Duodenal mucosa (tissue), 2 donors: ENCODE results near the gene CMIP.

Experiments used
- H3K27ac ChIP-seq: one replicate; pipeline ENCODE4 v1.7.0; 2013; ENCODE audit warnings: low read depth, low read length
- H3K27me3 ChIP-seq, 2 donors: one replicate each; pipeline ENCODE4 v1.7.0; 2013; ENCODE audit warnings: low read length in 2 of 2, control low read depth in 1 of 2; ENCODE audit not compliant: insufficient read depth in 2 of 2, control insufficient read depth in 1 of 2
- H3K36me3 ChIP-seq, 2 donors: one replicate each; pipeline ENCODE4 v1.7.0; 2013; ENCODE audit warnings: low read length in 2 of 2, control low read depth in 1 of 2; ENCODE audit not compliant: insufficient read depth in 2 of 2, control insufficient read depth in 1 of 2
- H3K4me1 ChIP-seq, 2 donors: one replicate each; pipeline ENCODE4 v1.7.0; 2013; ENCODE audit warnings: low read length in 2 of 2, control low read depth in 1 of 2; ENCODE audit not compliant: insufficient read depth in 2 of 2, control insufficient read depth in 1 of 2
- H3K4me3 ChIP-seq, 2 donors: one replicate each; pipeline ENCODE4 v1.7.0; 2013; ENCODE audit warnings: low read length in 2 of 2, low read depth in 1 of 2
- H3K9ac ChIP-seq, 2 donors: one replicate each; pipeline ENCODE4 v1.7.0; 2013; ENCODE audit warnings: low read length in 2 of 2, low read depth in 1 of 2
- H3K9me3 ChIP-seq, 2 donors: one replicate each; pipeline ENCODE4 v1.7.0; 2013; ENCODE audit warnings: low read length in 2 of 2, control low read depth in 1 of 2; ENCODE audit not compliant: control insufficient read depth in 1 of 2

CMIP gene

GRCh38 chr16:81633680-81634379, 189.2 kb downstream of the CMIP start:
- Histone ChIP-seq H3K4me3 (no peak overlapping the region), H3K27ac (peak overlapping the region; percentile 61), H3K4me1 (peaks cover 27 to 42% of the 10 kb centered on the region in 2 donors), H3K27me3 (no peaks in the 10 kb centered on the region), H3K9me3 (no peaks in the 10 kb centered on the region), H3K9ac (peak overlapping the region in 1 of 2 donors; percentile 49), H3K36me3 (peaks cover 2 to 10% of the 10 kb centered on the region in 2 donors)

- no peaks in the 10 kb centered on the region for H3K27me3 ChIP-seq
- H3K27ac ChIP-seq = no peak overlapping the region
- H3K36me3 ChIP-seq = peaks cover 2 to 5% of the 10 kb centered on the region in 2 donors
- H3K9ac ChIP-seq = no peak overlapping the region
- no peaks in the 10 kb centered on the region for H3K9me3 ChIP-seq
- no peak overlapping the region for H3K4me3 ChIP-seq
- H3K4me1 ChIP-seq = peaks cover 27 to 42% of the 10 kb centered on the region in 2 donors
Measured at GRCh38 chr16:81634380-81635062, 189.9 kb downstream of the CMIP start.

- H3K4me1 ChIP-seq = peaks cover 27 to 42% of the 10 kb centered on the region in 2 donors
- H3K4me3 ChIP-seq = no peak overlapping the region
- no peak overlapping the region for H3K9ac ChIP-seq
- no peaks in the 10 kb centered on the region for H3K9me3 ChIP-seq
- peaks cover 0 to under 1% of the 10 kb centered on the region in 2 donors for H3K36me3 ChIP-seq
- no peak overlapping the region for H3K27ac ChIP-seq
- no peaks in the 10 kb centered on the region for H3K27me3 ChIP-seq
Measured at GRCh38 chr16:81635063-81635937, 190.7 kb downstream of the CMIP start.

GRCh38 chr16:81636298-81636993, 191.8 kb downstream of the CMIP start:
- Histone ChIP-seq H3K27me3 (no peaks in the 10 kb centered on the region), H3K9ac (no peak overlapping the region), H3K4me3 (no peak overlapping the region), H3K27ac (no peak overlapping the region), H3K9me3 (no peaks in the 10 kb centered on the region), H3K4me1 (peaks cover 27 to 42% of the 10 kb centered on the region in 2 donors), H3K36me3 (peaks cover under 1 to 3% of the 10 kb centered on the region in 2 donors)

GRCh38 chr16:81637336-81638235, 193.0 kb downstream of the CMIP start:
- H3K27me3 ChIP-seq = no peaks in the 10 kb centered on the region
- no peak overlapping the region for H3K9ac ChIP-seq
- H3K36me3 ChIP-seq = peaks cover 9 to 10% of the 10 kb centered on the region in 2 donors
- H3K9me3 ChIP-seq = no peaks in the 10 kb centered on the region
- H3K4me1 ChIP-seq = peaks cover 21 to 35% of the 10 kb centered on the region in 2 donors
- no peak overlapping the region for H3K4me3 ChIP-seq
- H3K27ac ChIP-seq = no peak overlapping the region

- Histone ChIP-seq H3K4me1 (peaks cover 12 to 27% of the 10 kb centered on the region in 2 donors), H3K9me3 (no peaks in the 10 kb centered on the region), H3K36me3 (peaks cover 9 to 16% of the 10 kb centered on the region in 2 donors), H3K9ac (no peak overlapping the region), H3K27me3 (no peaks in the 10 kb centered on the region), H3K27ac (no peak overlapping the region), H3K4me3 (no peak overlapping the region)
Measured at GRCh38 chr16:81638286-81638945, 193.8 kb downstream of the CMIP start.

GRCh38 chr16:81639348-81639747, 194.7 kb downstream of the CMIP start:
- peaks cover 4 to 17% of the 10 kb centered on the region in 2 donors for H3K4me1 ChIP-seq
- H3K27me3 ChIP-seq = no peaks in the 10 kb centered on the region
- no peak overlapping the region for H3K4me3 ChIP-seq
- peaks cover 9 to 16% of the 10 kb centered on the region in 2 donors for H3K36me3 ChIP-seq
- no peak overlapping the region for H3K27ac ChIP-seq
- H3K9me3 ChIP-seq = no peaks in the 10 kb centered on the region
- no peak overlapping the region for H3K9ac ChIP-seq

- H3K4me3 ChIP-seq = no peak overlapping the region
- no peak overlapping the region for H3K27ac ChIP-seq
- H3K9me3 ChIP-seq = no peaks in the 10 kb centered on the region
- peaks cover 2 to 15% of the 10 kb centered on the region in 2 donors for H3K4me1 ChIP-seq
- H3K9ac ChIP-seq = no peak overlapping the region
- no peaks in the 10 kb centered on the region for H3K27me3 ChIP-seq
- peaks cover 9 to 20% of the 10 kb centered on the region in 2 donors for H3K36me3 ChIP-seq
Measured at GRCh38 chr16:81639931-81640680, 195.5 kb downstream of the CMIP start.
